HG03442 (cell line): ENCODE measurements around the gene TP53TG5.

Source experiments
- ATAC-seq: cut with Tn5 transposase; IDR thresholded peaks from one replicate; pipeline ENCODE4 v1.9.1; 2021; ENCODE audit warnings: mild to moderate bottlenecking, moderate library complexity; ENCODE audit not compliant: unreplicated experiment

The TP53TG5 gene

DNA sequence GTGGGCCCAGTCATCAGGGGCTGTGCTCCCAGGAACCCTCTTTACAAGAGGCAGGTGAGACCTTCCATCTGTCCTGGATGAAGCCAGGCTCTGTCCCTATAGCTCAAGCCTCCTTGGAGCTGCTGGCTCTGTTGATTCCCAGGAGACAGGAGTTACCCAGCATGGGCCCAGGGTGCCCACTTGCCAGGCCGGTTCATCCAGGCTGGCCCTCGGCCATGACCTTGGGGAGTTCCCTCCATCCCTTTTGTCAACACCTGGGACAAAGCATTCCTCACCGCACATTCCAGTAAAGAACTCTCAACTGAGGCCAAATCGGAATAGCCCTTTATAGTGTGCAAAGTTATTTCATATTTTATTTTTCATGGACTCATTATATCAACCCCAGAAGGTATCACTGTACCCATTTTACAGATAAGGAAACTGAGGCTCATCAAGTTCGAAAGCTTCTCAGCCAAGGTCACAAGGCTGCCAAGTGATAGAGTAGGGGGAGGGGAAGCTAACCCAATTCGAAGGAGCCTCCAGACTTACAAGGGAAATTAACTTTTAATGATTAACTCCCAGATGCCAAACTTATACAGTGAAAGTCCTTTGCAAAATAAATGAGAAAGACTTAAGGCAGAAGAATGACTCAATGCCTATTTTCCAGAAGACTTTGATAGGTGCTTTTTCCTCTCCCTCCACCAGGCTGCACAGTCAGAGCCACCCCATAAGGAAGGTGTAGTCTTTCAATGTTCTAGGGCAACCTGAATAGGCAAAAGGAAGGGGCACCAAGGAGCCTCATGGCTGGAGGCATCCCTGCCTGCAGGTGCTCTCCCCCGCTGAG lies 48.4 kb downstream of the TP53TG5 start:
- no peak for ATAC-seq

DNA sequence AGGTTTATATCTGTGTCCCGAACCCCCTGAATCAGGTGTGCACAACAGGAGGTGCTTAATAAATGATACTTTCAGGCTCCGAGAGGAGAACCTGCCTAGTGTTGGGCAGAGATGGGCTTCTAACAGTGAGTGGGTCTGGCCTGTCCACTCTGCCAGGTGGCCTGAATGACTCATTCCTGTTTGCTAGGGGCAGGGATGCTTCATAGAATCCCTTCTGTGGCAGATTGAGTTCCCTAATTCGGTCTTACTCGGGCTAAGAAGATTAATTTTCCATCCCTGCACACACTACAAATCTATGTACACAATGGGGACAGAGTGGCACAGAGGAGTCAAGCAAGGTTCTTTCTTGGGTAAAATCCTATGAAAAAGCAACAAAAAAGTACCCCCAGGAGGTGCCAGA lies 49.7 kb downstream of the TP53TG5 start:
- ATAC-seq: no peak

DNA sequence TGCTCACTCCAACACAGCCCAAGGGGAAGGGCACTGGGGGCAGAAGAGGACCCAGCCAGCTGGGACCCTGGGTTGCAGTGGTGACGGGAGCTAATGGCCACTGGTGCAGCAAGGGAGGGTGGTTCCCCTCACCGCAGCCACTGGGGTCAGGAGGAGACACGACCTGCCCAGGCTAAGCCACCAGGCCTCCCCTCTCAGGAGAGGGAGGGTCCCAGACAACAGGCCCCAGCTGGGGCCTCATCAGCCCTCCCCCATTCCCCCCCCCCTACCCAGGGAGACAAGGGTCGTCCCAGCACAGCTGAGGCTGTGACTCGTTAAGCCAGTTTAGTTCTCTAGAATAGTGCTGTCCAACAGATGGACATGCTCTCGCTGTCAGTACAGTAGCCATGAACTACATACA lies 52.8 kb downstream of the TP53TG5 start:
- ATAC-seq: no peak

DNA sequence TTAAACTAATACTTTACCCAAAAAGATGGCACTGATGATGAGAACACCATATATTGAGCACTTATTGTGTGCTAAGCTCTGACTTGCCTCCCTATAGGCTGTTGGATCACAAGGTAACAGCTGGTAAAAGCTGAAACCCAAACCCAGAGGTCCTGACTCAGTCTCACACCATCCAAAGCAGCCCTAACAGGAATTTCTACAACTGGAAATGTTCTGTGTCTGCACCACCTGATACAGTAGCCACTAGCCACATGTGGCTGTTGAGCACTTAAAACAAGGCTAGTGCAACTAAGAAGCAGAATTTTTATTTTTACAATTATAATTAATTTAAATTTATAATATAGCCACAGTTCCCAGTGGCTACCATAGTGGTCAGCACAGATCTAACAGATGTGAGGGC lies 54.4 kb downstream of the TP53TG5 start:
- ATAC-seq: no peak

DNA sequence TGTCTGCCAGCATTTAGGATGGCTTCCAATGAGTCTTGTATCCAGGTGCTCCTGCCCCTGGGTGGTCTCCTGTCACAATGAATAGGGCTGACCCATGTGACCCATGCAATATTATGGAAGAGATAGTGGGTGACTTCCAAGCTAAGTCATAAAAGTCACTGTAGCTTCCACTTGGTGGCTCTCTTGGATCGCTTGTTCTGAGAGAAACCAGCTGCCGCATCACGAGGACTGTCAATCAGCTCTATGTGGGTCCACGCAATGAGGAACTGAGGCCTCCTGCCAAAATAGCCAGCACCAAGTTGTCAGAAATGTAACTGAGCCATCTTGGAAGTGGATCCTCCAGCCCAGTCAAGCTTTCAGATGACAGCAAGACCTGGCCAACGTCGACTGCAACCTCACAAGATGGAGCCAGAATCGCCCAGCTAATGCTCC lies 55.2 kb downstream of the TP53TG5 start:
- no peak for ATAC-seq
